ENCODE results near the gene DCLK2.

Gene DCLK2

DNA sequence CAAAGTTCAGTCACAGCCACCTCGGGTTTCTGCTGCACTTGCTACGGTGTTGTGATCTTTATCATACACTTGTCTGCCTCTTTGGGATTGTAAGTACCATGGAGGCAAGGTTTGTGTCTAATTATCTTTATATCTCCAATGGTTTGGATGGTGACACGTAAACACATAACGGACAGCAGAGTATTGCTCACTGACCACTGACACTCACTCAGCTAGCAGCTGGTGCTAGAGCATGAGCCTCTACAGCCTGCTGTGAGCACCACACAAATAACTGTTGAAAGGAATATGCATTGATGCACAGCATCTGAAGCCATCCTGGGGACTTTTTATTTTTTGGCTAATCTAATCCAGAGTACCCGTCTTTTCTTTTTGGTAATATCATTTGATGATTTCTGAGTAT lies 156.0 kb downstream of the DCLK2 start:
- H3K27ac ChIP-seq (ENCODE audit: extremely low read depth, low read depth, low read length): no peak overlapping the region
- no peaks in the 10 kb centered on the region for H3K9me3 ChIP-seq (ENCODE audit: control insufficient read depth, insufficient read depth, low read depth, low read length)
- H3K4me3 ChIP-seq (ENCODE audit: low read depth, low read length): no peak overlapping the region
- no peaks in the 10 kb centered on the region for H3K4me1 ChIP-seq (ENCODE audit: control insufficient read depth, insufficient read depth, low read length)
- POLR2A ChIA-PET: no interaction called here
- H3K36me3 ChIP-seq (ENCODE audit: control insufficient read depth in 2 of 2, insufficient read depth in 1 of 2, low read length in 2 of 2): peaks cover 0 to 28% of the 10 kb centered on the region in 2 experiments; a peak in 1 of 3 replicates
- TF ChIP-seq ZNF610 (tag by site-specific recombination; IDR thresholded peaks at IDR 0.05; ENCODE audit: borderline replicate concordance) (no peak), ELK4 (IDR thresholded peaks at IDR 0.05; ENCODE audit: borderline replicate concordance, low read depth, low read length) (no peak), ZNF514 (tag by site-specific recombination; IDR thresholded peaks at IDR 0.05) (no peak), ZNF843 (tag by site-specific recombination; IDR thresholded peaks at IDR 0.05) (no peak), ZNF416 (tag by site-specific recombination; IDR thresholded peaks at IDR 0.05) (no peak), ZNF391 (tag by site-specific recombination; IDR thresholded peaks at IDR 0.05; ENCODE audit: borderline replicate concordance, low read depth) (no peak), ZSCAN30 (tag by site-specific recombination; IDR thresholded peaks at IDR 0.05) (no peak), ZFP3 (tag by site-specific recombination; IDR thresholded peaks at IDR 0.05; ENCODE audit: low read depth) (no peak), HOXC10 (CRISPR knock-in tag; IDR thresholded peaks at IDR 0.05) (no peak), ZBTB48 (tag by site-specific recombination; IDR thresholded peaks at IDR 0.05) (no peak), ZNF2 (tag by site-specific recombination; IDR thresholded peaks at IDR 0.05) (no peak), ZNF580 (tag by site-specific recombination; IDR thresholded peaks at IDR 0.05) (no peak), ZNF426 (tag by site-specific recombination; IDR thresholded peaks at IDR 0.05) (no peak), EGR2 (tag by site-specific recombination; IDR thresholded peaks at IDR 0.05; ENCODE audit: low read depth) (no peak), GLI2 (tag by site-specific recombination; IDR thresholded peaks at IDR 0.05; ENCODE audit: borderline replicate concordance, low read depth) (no peak)
- CTCF ChIA-PET: no interaction called here

DNA sequence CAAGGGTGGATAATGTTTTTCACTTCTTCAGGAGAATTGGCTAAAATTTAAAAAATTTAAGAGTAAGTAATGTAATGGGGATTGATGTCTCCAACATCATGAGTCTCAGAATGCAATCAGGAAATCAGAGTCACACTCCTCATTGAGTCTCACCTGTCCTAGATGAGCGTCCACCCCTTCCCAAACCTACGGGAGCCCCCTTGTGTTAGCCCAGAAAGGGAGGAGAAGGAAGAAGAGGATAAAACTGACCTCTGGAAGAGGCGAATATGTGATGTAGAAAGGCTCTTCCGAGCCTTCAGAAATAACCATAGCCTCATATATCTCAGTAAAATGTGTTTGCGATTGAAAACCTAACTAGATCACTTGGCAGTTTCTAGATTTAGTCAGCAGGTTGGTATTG lies 157.1 kb downstream of the DCLK2 start:
- Histone ChIP-seq H3K36me3 (ENCODE audit: control insufficient read depth in 2 of 2, insufficient read depth in 1 of 2, low read length in 2 of 2) (peaks cover 0 to 28% of the 10 kb centered on the region in 2 experiments; a peak in 1 of 3 replicates), H3K4me3 (ENCODE audit: low read depth, low read length) (no peak overlapping the region), H3K9me3 (ENCODE audit: control insufficient read depth, insufficient read depth, low read depth, low read length) (no peaks in the 10 kb centered on the region), H3K27ac (ENCODE audit: extremely low read depth, low read depth, low read length) (no peak overlapping the region), H3K4me1 (ENCODE audit: control insufficient read depth, insufficient read depth, low read length) (no peaks in the 10 kb centered on the region)
- CTCF ChIA-PET: interaction anchor here (0.7 kb wide), 1 partner anchor 229 kb away, joined by 3 read pairs; no protein-coding TSS in a partner anchor
- TF ChIP-seq ZBTB10 (tag by site-specific recombination; IDR thresholded peaks at IDR 0.05): no peak
- no peak for TF ChIP-seq WT1 (tag by site-specific recombination; IDR thresholded peaks at IDR 0.05)
- no peak for TF ChIP-seq ZNF660 (tag by site-specific recombination; IDR thresholded peaks at IDR 0.05)
- no peak for TF ChIP-seq ZNF133 (tag by site-specific recombination; IDR thresholded peaks at IDR 0.05)
- TF ChIP-seq FEZF1 (tag by site-specific recombination; IDR thresholded peaks at IDR 0.05): no peak
- no peak for TF ChIP-seq ZNF558 (tag by site-specific recombination; IDR thresholded peaks at IDR 0.05)
- TF ChIP-seq ZNF169 (tag by site-specific recombination; IDR thresholded peaks at IDR 0.05): no peak
- TF ChIP-seq PRDM4 (tag by site-specific recombination; IDR thresholded peaks at IDR 0.05): no peak
- TF ChIP-seq ZNF777 (tag by site-specific recombination; IDR thresholded peaks at IDR 0.05; ENCODE audit: borderline replicate concordance): no peak
- TF ChIP-seq SP2 (tag by site-specific recombination; IDR thresholded peaks at IDR 0.05): no peak
- no peak for TF ChIP-seq YY1 (tag by site-specific recombination; IDR thresholded peaks at IDR 0.05)
- TF ChIP-seq RBAK (tag by site-specific recombination; IDR thresholded peaks at IDR 0.05): no peak
- no peak for TF ChIP-seq ZFP37 (tag by site-specific recombination; IDR thresholded peaks at IDR 0.05)
- POLR2A ChIA-PET: no interaction called here
